H9 (cell line): ENCODE results near the gene CLEC1B. TPM values are rescaled to one million over a fixed set of nuclear protein-coding genes. Genes with fewer than 3 reads are reported as not detected.

Experiments
- DNase-seq: peaks from one replicate; pipeline ENCODE4 v3.0.0-alpha.2; 2017
- H2AFZ ChIP-seq: one replicate; pipeline ENCODE4 v1.6.1; 2013; ENCODE audit warnings: mild to moderate bottlenecking, low read length, control low read depth, moderate library complexity
- H2AK5ac ChIP-seq: 2 replicates; pipeline ENCODE4 v1.6.1; 2013; ENCODE audit warnings: low read length, control low read depth, mixed read lengths; ENCODE audit not compliant: insufficient read length
- H2BK120ac ChIP-seq: one replicate; pipeline ENCODE4 v1.6.1; 2013; ENCODE audit warnings: low read depth, mild to moderate bottlenecking, low read length, control low read depth, inconsistent platforms; ENCODE audit not compliant: poor library complexity, severe bottlenecking
- H2BK12ac ChIP-seq: 2 replicates; pipeline ENCODE4 v1.6.1; 2013; ENCODE audit warnings: low read length, control low read depth, mixed read lengths, low read depth; ENCODE audit not compliant: insufficient read length
- H2BK15ac ChIP-seq: 2 replicates; pipeline ENCODE4 v1.6.1; 2013; ENCODE audit warnings: low read depth, low read length, control low read depth
- H2BK20ac ChIP-seq: one replicate; pipeline ENCODE4 v1.6.1; 2013; ENCODE audit warnings: low read depth, mild to moderate bottlenecking, low read length, control low read depth, inconsistent platforms; ENCODE audit not compliant: poor library complexity, severe bottlenecking
- H2BK5ac ChIP-seq: 2 replicates; pipeline ENCODE4 v1.6.1; 2013; ENCODE audit warnings: low read length, control low read depth, mixed read lengths; ENCODE audit not compliant: insufficient read length
- H3K14ac ChIP-seq: 2 replicates; pipeline ENCODE4 v1.6.1; 2013; ENCODE audit warnings: low read length, control low read depth; ENCODE audit not compliant: insufficient read depth
- H3K18ac ChIP-seq: 2 replicates; pipeline ENCODE4 v1.6.1; 2013; ENCODE audit warnings: low read depth, mild to moderate bottlenecking, mixed read lengths, low read length, control low read depth; ENCODE audit not compliant: insufficient read length
- H3K23ac ChIP-seq: 2 replicates; pipeline ENCODE4 v1.6.1; 2013; ENCODE audit warnings: low read length, control low read depth, mixed read lengths, low read depth; ENCODE audit not compliant: insufficient read length
- H3K23me2 ChIP-seq: 2 replicates; pipeline ENCODE4 v1.6.1; 2013; ENCODE audit warnings: low read depth, mild to moderate bottlenecking, mixed read lengths, low read length, control low read depth; ENCODE audit not compliant: insufficient read length, poor library complexity, severe bottlenecking
- H3K27ac ChIP-seq: 2 replicates; pipeline ENCODE4 v1.5.1; 2013; ENCODE audit warnings: low read length, control low read depth, mixed read lengths, low read depth; ENCODE audit not compliant: insufficient read length
- H3K27me3 ChIP-seq: 2 replicates; pipeline ENCODE4 v1.6.1; 2013; ENCODE audit warnings: low read length, control low read depth, inconsistent platforms; ENCODE audit not compliant: insufficient read depth
- H3K4ac ChIP-seq: 2 replicates; pipeline ENCODE4 v1.6.1; 2013; ENCODE audit warnings: low read depth, mild to moderate bottlenecking, control low read depth, inconsistent platforms, low read length, moderate library complexity
- H3K4me1 ChIP-seq: 2 replicates; pipeline ENCODE4 v1.6.1; 2013; ENCODE audit warnings: low read length, control low read depth, inconsistent platforms; ENCODE audit not compliant: insufficient read depth
- H3K4me2 ChIP-seq: 2 replicates; pipeline ENCODE4 v1.6.1; 2013; ENCODE audit warnings: low read length, control low read depth, mixed read lengths; ENCODE audit not compliant: insufficient read length, insufficient read depth
- H3K56ac ChIP-seq: 2 replicates; pipeline ENCODE4 v1.6.1; 2013; ENCODE audit warnings: low read depth, mild to moderate bottlenecking, mixed read lengths, low read length, control low read depth; ENCODE audit not compliant: insufficient read length
- H3K79me1 ChIP-seq: 2 replicates; pipeline ENCODE4 v1.6.1; 2013; ENCODE audit warnings: low read depth, mild to moderate bottlenecking, moderate library complexity, low read length, control low read depth, inconsistent platforms; ENCODE audit not compliant: insufficient read depth, poor library complexity, severe bottlenecking
- H3K79me2 ChIP-seq: 2 replicates; pipeline ENCODE4 v1.6.1; 2013; ENCODE audit warnings: low read length, control low read depth, inconsistent platforms; ENCODE audit not compliant: insufficient read depth
- H3K9ac ChIP-seq: 2 replicates; pipeline ENCODE4 v1.6.1; 2013; ENCODE audit warnings: low read length, control low read depth, mixed read lengths; ENCODE audit not compliant: insufficient read length; ENCODE audit errors: extremely low read depth
- H3K9me3 ChIP-seq: one replicate; pipeline ENCODE4 v1.6.1; 2013; ENCODE audit warnings: low read depth, low read length, inconsistent platforms; ENCODE audit not compliant: control insufficient read depth
- H3T11ph ChIP-seq: one replicate; pipeline ENCODE4 v1.6.1; 2013; ENCODE audit warnings: mild to moderate bottlenecking, low read length, control low read depth, inconsistent platforms
- H4K20me1 ChIP-seq: one replicate; pipeline ENCODE4 v1.6.1; 2013; ENCODE audit not compliant: control insufficient read depth, insufficient read length, insufficient read depth
- H4K5ac ChIP-seq: 2 replicates; pipeline ENCODE4 v1.6.1; 2013; ENCODE audit warnings: low read depth, mild to moderate bottlenecking, mixed read lengths, low read length, control low read depth; ENCODE audit not compliant: insufficient read length
- H4K8ac ChIP-seq: replicated peaks from 2 replicates; pipeline ENCODE4 v1.6.1; 2013; ENCODE audit warnings: low read length, control low read depth, mixed read lengths, low read depth; ENCODE audit not compliant: insufficient read length
- H4K91ac ChIP-seq: 2 replicates; pipeline ENCODE4 v1.6.1; 2013; ENCODE audit warnings: low read depth, mild to moderate bottlenecking, moderate library complexity, mixed read lengths, low read length, control low read depth; ENCODE audit not compliant: insufficient read length
- H3K27ac Mint-ChIP-seq, 3 experiments: 2 replicates in 2 of 3; 3 replicates in 1 of 3; pipeline ENCODE4 v1.8.0; 2020 to 2021; ENCODE audit warnings: mixed read lengths in 3 of 3, mild to moderate bottlenecking in 1 of 3, moderate library complexity in 1 of 3
- H3K27me3 Mint-ChIP-seq: 2 replicates; pipeline ENCODE4 v1.8.0; 2021; ENCODE audit warnings: low read depth, mild to moderate bottlenecking, moderate library complexity, mixed read lengths
- H3K36me3 Mint-ChIP-seq, 3 experiments: 2 replicates in 2 of 3; 3 replicates in 1 of 3; pipeline ENCODE4 v1.8.0; 2020 to 2021; ENCODE audit warnings: low read depth in 3 of 3, mixed read lengths in 3 of 3; ENCODE audit not compliant: insufficient read depth in 1 of 3
- H3K4me1 Mint-ChIP-seq, 2 experiments: 2 replicates each; pipeline ENCODE4 v1.8.0; 2020; ENCODE audit warnings: mixed read lengths in 2 of 2
- H3K4me3 Mint-ChIP-seq, 2 experiments: 2 replicates in 1 of 2; 3 replicates in 1 of 2; pipeline ENCODE4 v1.8.0; 2020 to 2021; ENCODE audit warnings: mild to moderate bottlenecking in 2 of 2, mixed read lengths in 2 of 2, moderate library complexity in 1 of 2
- H3K9me3 Mint-ChIP-seq, 2 experiments: 2 replicates in 1 of 2; 3 replicates in 1 of 2; pipeline ENCODE4 v1.8.0; 2020; ENCODE audit warnings: mild to moderate bottlenecking in 2 of 2, mixed read lengths in 2 of 2, moderate library complexity in 1 of 2
- WGBS: extraction: QIAGEN DNeasy Blood & Tissue Kit; methylation state at CpG from one replicate; pipeline ENCODE4 v1.1.7; 2013; ENCODE audit warnings: missing lambda C conversion rate, low lambda C conversion rate, mixed read lengths; ENCODE audit not compliant: insufficient read length; ENCODE audit errors: extremely low coverage; 5-methylcytosine and 5-hydroxymethylcytosine counted together
- total RNA-seq: library from RNA; stranded (reverse); gene quantifications from 2 replicates; pipeline ENCODE4 v1.2.1, GENCODE V29; 2021
- TF ChIP-seq, protein P1 (sequence below): fragments of 200-600 bp; sonication (generic); conservative IDR thresholded peaks from 3 replicates; pipeline ENCODE4 v1.8.0; 2021; ENCODE audit warnings: antibody characterized with exemption, mild to moderate bottlenecking

CLEC1B gene
- total RNA-seq, 1 experiment from 2014 or later: not detected

DNA sequence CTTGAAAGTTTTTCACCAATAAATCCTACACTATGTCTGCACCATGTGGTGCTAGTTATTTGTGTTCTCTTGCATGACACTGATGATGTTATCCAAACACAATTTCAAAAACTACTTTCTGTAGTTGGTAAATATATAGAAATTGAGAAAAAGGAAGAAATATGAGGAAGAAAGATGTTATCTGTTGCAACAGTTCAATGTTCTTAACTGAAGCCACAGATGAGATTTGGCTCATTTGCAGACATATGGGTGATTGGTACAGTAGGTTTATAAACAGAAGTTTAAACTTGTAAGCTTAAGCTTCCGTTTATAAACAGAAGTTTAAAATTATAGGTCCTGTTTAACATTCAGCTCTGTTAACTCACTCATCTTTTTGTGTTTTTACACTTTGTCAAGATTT is 27.7 kb downstream of the CLEC1B start, which contains the start of gene CLEC12A:
Gene CLEC12A (plus strand): TSS at position 229 of the 400 bp plus-strand sequence. CDS start 188 bp downstream, outside the sequence.
- Histone ChIP-seq H3K27me3 (no peaks in the 10 kb centered on the region), H3K56ac (no peak within 1 kb of the TSS), H2BK120ac (no peak within 1 kb of the TSS), H3K9ac (no peak within 1 kb of the TSS), H2BK15ac (no peak within 1 kb of the TSS), H3K4me2 (no peak within 1 kb of the TSS), H2BK5ac (no peak within 1 kb of the TSS), H4K5ac (no peak within 1 kb of the TSS), H3K79me1 (no peaks in the 10 kb centered on the region), H2AK5ac (no peak within 1 kb of the TSS), H3K18ac (no peak within 1 kb of the TSS), H3K9me3 (no peaks in the 10 kb centered on the region), H3K14ac (no peak within 1 kb of the TSS), H3K27ac (no peak within 1 kb of the TSS), H3K4me1 (no peaks in the 10 kb centered on the region), H3K23ac (no peak within 1 kb of the TSS), H4K91ac (no peak within 1 kb of the TSS), H3K4ac (no peak within 1 kb of the TSS), H3T11ph (no peak within 1 kb of the TSS), H2AFZ (no peak within 1 kb of the TSS), H2BK12ac (no peak within 1 kb of the TSS), H4K8ac (no peak within 1 kb of the TSS), H3K23me2 (no peaks in the 10 kb centered on the region), H2BK20ac (no peak within 1 kb of the TSS), H3K79me2 (no peaks in the 10 kb centered on the region), H4K20me1 (no peaks in the 10 kb centered on the region)
- DNase-seq: no peak
- Mint-ChIP-seq H3K4me3 (no peak within 1 kb of the TSS), H3K27me3 (no peaks in the 10 kb centered on the region), H3K36me3 (peaks cover 16 to 27% (median 22%) of the 10 kb centered on the region in 3 experiments), H3K27ac (no peak within 1 kb of the TSS), H3K4me1 (peaks cover 8 to 9% of the 10 kb centered on the region in 2 experiments), H3K9me3 (peaks cover 21 to 27% of the 10 kb centered on the region in 2 experiments)
- TF ChIP-seq, protein P1, sequence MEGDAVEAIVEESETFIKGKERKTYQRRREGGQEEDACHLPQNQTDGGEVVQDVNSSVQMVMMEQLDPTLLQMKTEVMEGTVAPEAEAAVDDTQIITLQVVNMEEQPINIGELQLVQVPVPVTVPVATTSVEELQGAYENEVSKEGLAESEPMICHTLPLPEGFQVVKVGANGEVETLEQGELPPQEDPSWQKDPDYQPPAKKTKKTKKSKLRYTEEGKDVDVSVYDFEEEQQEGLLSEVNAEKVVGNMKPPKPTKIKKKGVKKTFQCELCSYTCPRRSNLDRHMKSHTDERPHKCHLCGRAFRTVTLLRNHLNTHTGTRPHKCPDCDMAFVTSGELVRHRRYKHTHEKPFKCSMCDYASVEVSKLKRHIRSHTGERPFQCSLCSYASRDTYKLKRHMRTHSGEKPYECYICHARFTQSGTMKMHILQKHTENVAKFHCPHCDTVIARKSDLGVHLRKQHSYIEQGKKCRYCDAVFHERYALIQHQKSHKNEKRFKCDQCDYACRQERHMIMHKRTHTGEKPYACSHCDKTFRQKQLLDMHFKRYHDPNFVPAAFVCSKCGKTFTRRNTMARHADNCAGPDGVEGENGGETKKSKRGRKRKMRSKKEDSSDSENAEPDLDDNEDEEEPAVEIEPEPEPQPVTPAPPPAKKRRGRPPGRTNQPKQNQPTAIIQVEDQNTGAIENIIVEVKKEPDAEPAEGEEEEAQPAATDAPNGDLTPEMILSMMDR: no peak
- no CpG with 5 or more reads among the region's 1 CpG for WGBS
